Right lobe of liver (tissue), 6 donors: ENCODE data around the gene LRRC45. TPM values are rescaled to one million over a fixed set of nuclear protein-coding genes. Genes with fewer than 3 reads are reported as not detected.

Experiments used
- ATAC-seq, 4 donors: fragments of 200-7000 bp; cut with Tn5 transposase; one replicate each; pipeline ENCODE4 v1.9.1; 2020; ENCODE audit warnings: mild to moderate bottlenecking in 4 of 4, moderate library complexity in 4 of 4
- DNase-seq, 3 donors: peaks; one replicate each; pipeline ENCODE4 v3.0.0-alpha.2; 2020
- H3K27ac ChIP-seq, 3 donors: fragments of 200-600 bp; one replicate each; pipeline ENCODE4 v1.8.0; 2022
- H3K27me3 ChIP-seq, 2 donors: fragments of 200-600 bp; one replicate each; pipeline ENCODE4 v1.8.0; 2022
- H3K36me3 ChIP-seq, 4 donors: fragments of 200-600 bp; sonication (generic) in 1 of 4; one replicate each; pipeline versions ENCODE4 v1.5.1 to v1.8.0; 2017 to 2022; ENCODE audit warnings: control low read depth in 1 of 4
- H3K4me1 ChIP-seq, 4 donors: fragments of 200-600 bp; sonication (generic) in 1 of 4; one replicate each; pipeline versions ENCODE4 v1.5.1 to v1.8.0; 2017 to 2022; ENCODE audit warnings: control low read depth in 1 of 4
- H3K4me3 ChIP-seq, 3 donors: fragments of 200-600 bp; one replicate each; pipeline ENCODE4 v1.8.0; 2022
- H3K9me3 ChIP-seq, 4 donors: fragments of 200-600 bp; sonication (generic) in 1 of 4; one replicate each; pipeline versions ENCODE4 v1.5.1 to v1.8.0; 2017 to 2022; ENCODE audit warnings: control low read depth in 1 of 4
- POLR2A ChIP-seq: fragments of 450-650 bp; IDR thresholded peaks from one replicate; pipeline ENCODE4 v1.6.1; 2017; ENCODE audit warnings: antibody characterized with exemption, mild to moderate bottlenecking
- WGBS: methylation state at CpG from one replicate; pipeline ENCODE4 v1.1.6; 2018; ENCODE audit warnings: low coverage, low lambda C conversion rate; ENCODE audit not compliant: insufficient coverage; ENCODE audit errors: missing lambda C conversion rate; 5-methylcytosine and 5-hydroxymethylcytosine counted together
- intact Hi-C, 2 donors: fragments of 100-400 bp; cut with DNase I; formaldehyde crosslinking; loops; one replicate each; pipeline versions ENCODE4 v1.11.2 to v1.14.1; 2022
- total RNA-seq, 6 experiments: library from RNA; depleted of rRNA in 2 of 6; stranded (reverse); fragments of >200 nt in 2 of 6; fragmentation: NEBNext Ultra II Directional in 3 of 6; extraction: Animal tissue kit (Norgen Biotek cat#: 25700) in 3 of 6; gene quantifications; one replicate each; pipeline versions ENCODE4 v1.1.0 to v1.2.4, GENCODE V29; 2016 to 2023
- TF ChIP-seq, protein P1 (sequence below), 4 donors: fragments of 200-600 bp in 3 of 4; fragments of 450-650 bp in 1 of 4; IDR thresholded peaks; one replicate each; pipeline versions ENCODE4 v1.5.1 to v1.8.0; 2016 to 2022; ENCODE audit warnings: antibody characterized with exemption in 4 of 4, mild to moderate bottlenecking in 2 of 4
- donor health status: DM: no; HTN: yes; CAD: no.
- donor health status: DM: no; HTN: no; CAD: no.
- donor health status: DM: no; HTN: no; CAD: no.
- donor health status: DM: no; HTN: yes; CAD: no.
- donor health status: DM: no; HTN: yes; CAD: no.

LRRC45 gene
- total RNA-seq, 6 experiments from 2014 or later: 4.9 to 15.6 (median 11.9) TPM

GRCh38 chr17:81996757-81997441 is 26.2 kb upstream of the LRRC45 start:
- no peak for DNase-seq
- intact Hi-C loops: no loop called here
- TF ChIP-seq POLR2A: no peak
- TF ChIP-seq, protein P1, sequence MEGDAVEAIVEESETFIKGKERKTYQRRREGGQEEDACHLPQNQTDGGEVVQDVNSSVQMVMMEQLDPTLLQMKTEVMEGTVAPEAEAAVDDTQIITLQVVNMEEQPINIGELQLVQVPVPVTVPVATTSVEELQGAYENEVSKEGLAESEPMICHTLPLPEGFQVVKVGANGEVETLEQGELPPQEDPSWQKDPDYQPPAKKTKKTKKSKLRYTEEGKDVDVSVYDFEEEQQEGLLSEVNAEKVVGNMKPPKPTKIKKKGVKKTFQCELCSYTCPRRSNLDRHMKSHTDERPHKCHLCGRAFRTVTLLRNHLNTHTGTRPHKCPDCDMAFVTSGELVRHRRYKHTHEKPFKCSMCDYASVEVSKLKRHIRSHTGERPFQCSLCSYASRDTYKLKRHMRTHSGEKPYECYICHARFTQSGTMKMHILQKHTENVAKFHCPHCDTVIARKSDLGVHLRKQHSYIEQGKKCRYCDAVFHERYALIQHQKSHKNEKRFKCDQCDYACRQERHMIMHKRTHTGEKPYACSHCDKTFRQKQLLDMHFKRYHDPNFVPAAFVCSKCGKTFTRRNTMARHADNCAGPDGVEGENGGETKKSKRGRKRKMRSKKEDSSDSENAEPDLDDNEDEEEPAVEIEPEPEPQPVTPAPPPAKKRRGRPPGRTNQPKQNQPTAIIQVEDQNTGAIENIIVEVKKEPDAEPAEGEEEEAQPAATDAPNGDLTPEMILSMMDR (IDR thresholded peaks at IDR 0.05): no peak
- WGBS: 89% methylated on average over 5 of the region's 30 CpGs
- Histone ChIP-seq H3K9me3 (no peaks in the 10 kb centered on the region), H3K27me3 (no peaks in the 10 kb centered on the region), H3K27ac (no peak overlapping the region), H3K4me1 (peaks cover 0 to 31% (median 14%) of the 10 kb centered on the region in 4 donors), H3K36me3 (no peaks in the 10 kb centered on the region), H3K4me3 (no peak overlapping the region)
- no peak for ATAC-seq

DNA sequence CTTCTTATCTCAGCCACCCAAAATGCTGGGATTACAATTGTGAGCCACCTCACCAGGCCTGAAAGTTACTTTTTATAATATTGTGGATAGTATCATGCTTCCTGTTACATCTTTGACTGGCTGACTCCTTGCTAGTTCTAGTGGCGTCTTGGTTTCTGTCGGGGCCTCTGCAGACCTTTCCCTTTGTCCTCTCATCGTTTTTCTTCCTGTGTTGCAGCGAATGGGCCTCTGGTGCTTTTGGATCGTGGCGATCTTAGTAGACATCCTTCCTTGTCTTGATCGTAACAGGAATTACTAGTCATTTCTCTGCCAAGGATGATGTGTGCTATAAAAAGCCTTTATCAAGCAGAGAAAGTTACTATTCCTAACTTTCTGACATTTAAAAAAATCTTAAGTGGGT is 24.9 kb upstream of the LRRC45 start:
- H3K4me1 ChIP-seq: peaks cover 0 to 24% (median 9%) of the 10 kb centered on the region in 4 donors
- no peaks in the 10 kb centered on the region for H3K36me3 ChIP-seq
- intact Hi-C loops: no loop called here
- no peak overlapping the region for H3K4me3 ChIP-seq
- DNase-seq (no peak), ATAC-seq (no peak)
- H3K9me3 ChIP-seq: no peaks in the 10 kb centered on the region
- H3K27ac ChIP-seq: no peak overlapping the region
- TF ChIP-seq POLR2A: no peak
- TF ChIP-seq, protein P1 (IDR thresholded peaks at IDR 0.05): no peak
- H3K27me3 ChIP-seq: no peaks in the 10 kb centered on the region
- 97% methylated on average over 4 of the region's 7 CpGs for WGBS

DNA sequence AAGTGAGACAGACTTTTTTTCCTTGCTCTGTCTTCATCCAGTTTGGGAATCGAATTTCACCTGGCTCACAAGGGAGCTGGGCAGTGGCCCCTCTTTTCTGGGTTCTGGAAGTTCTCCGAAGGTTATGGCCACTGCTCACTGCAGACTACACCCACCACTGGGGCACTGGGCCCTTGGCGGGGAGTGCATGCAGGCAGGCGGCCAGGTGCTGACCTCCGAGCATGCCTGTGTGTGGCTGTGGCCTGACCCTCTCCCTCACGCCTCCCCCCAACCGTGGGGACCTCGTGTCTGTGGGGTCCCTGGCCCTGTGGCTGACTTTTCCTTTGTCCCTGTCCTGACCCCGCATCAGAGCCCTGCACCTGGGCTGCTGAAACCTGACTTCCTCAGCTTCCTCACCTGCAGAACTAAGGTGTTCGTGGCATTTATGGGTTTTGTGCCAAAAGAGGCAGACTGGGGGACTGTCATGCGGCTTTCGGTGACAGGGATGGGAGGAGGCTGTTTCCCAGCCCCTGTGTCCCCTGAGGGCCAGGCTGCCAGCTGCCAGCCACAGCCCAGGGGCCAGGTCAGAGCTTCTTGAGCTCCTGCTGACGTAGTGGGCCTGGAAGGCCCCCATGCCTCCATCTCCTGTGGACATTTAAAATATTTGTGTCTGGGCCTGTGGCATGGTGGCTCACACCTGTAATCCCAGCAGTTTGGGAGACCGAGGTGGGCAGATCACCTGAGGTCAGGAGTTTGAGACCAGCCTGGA is 24.2 kb upstream of the LRRC45 start:
- H3K36me3 ChIP-seq: no peaks in the 10 kb centered on the region
- H3K27me3 ChIP-seq: no peaks in the 10 kb centered on the region
- TF ChIP-seq POLR2A: no peak
- TF ChIP-seq, protein P1 (IDR thresholded peaks at IDR 0.05): no peak
- H3K27ac ChIP-seq: no peak overlapping the region
- no peaks in the 10 kb centered on the region for H3K9me3 ChIP-seq
- H3K4me3 ChIP-seq: no peak overlapping the region
- ATAC-seq (no peak), DNase-seq (no peak)
- H3K4me1 ChIP-seq: peaks cover 0 to 24% (median 9%) of the 10 kb centered on the region in 4 donors
- intact Hi-C loops: no loop called here
- 42% methylated on average over 3 of the region's 14 CpGs for WGBS

DNA sequence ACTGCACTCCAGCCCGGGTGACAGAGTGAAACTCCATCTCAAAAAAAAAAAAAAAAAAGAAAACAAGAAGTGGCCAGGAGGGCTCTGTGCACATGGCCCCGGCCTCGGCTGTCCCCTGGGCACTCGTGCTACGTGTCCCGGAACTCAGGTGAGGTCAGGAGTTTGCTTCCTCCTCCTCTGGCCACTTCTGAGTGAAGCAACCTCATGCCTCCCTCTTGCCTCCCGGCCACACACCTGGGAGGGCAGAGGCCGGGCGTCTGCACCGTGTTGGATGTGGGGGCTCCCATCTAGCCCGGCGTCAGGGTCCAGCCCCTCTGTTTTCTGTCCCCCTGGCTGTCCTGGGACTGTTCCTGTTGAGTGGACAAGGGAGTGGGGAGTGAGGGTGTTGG is 23.5 kb upstream of the LRRC45 start:
- Histone ChIP-seq H3K4me1 (peaks cover 0 to 24% (median 9%) of the 10 kb centered on the region in 4 donors), H3K9me3 (no peaks in the 10 kb centered on the region), H3K36me3 (no peaks in the 10 kb centered on the region), H3K27ac (no peak overlapping the region), H3K4me3 (no peak overlapping the region), H3K27me3 (no peaks in the 10 kb centered on the region)
- intact Hi-C loops: no loop called here
- no peak for TF ChIP-seq POLR2A
- TF ChIP-seq, protein P1 (IDR thresholded peaks at IDR 0.05): no peak
- peak in 1 of 3 donors; percentile 21 for DNase-seq
- 46% methylated on average over 9 of the region's 12 CpGs for WGBS
- ATAC-seq: peak; percentile 26 to 56 (median 38)
